HEK293 (cell line): Measurements from ENCODE around the gene TBC1D22A.

Source experiments
- CTCF ChIA-PET: fragments of 350-600 bp; formaldehyde crosslinking; extraction: SDS; loops from one replicate; lab custom pipeline; 2021; ENCODE audit warnings: antibody characterized with exemption; lab: Yijun Ruan, JAX
- POLR2A ChIA-PET: fragments of 300-600 bp; formaldehyde crosslinking; extraction: SDS; loops from one replicate; lab custom pipeline; 2020; ENCODE audit warnings: antibody characterized with exemption, inconsistent platforms; lab: Yijun Ruan, JAX
- H3K27ac ChIP-seq: fragments of 200-500 bp; sonication (Bioruptor generic); 2 replicates; pipeline ENCODE4 v1.5.1; 2014; ENCODE audit warnings: low read depth, low read length, control low read depth, inconsistent platforms; ENCODE audit errors: extremely low read depth
- H3K36me3 ChIP-seq, 2 experiments: fragments of 200-500 bp in 1 of 2; sonication (Bioruptor generic) in 1 of 2; 1 replicate in 1 of 2; 2 replicates in 1 of 2; pipeline ENCODE4 v1.5.1; 2014 to 2017; ENCODE audit warnings: inconsistent platforms in 2 of 2, low read length in 2 of 2; ENCODE audit not compliant: control insufficient read depth in 2 of 2, insufficient read depth in 1 of 2
- H3K4me1 ChIP-seq: fragments of 200-500 bp; sonication (Bioruptor generic); 2 replicates; pipeline ENCODE4 v1.5.1; 2014; ENCODE audit warnings: mild to moderate bottlenecking, low read length, inconsistent platforms; ENCODE audit not compliant: control insufficient read depth, insufficient read depth
- H3K4me3 ChIP-seq: 2 replicates; pipeline ENCODE4 v1.5.1; 2011; ENCODE audit warnings: low read depth, mild to moderate bottlenecking, control low read depth, low read length, moderate library complexity
- H3K9me3 ChIP-seq: fragments of 200-500 bp; sonication (Bioruptor generic); 2 replicates; pipeline ENCODE4 v1.5.1; 2014; ENCODE audit warnings: low read depth, low read length, inconsistent platforms; ENCODE audit not compliant: control insufficient read depth, insufficient read depth
- GLI4 ChIP-seq: fragments of 450-650 bp; formaldehyde crosslinking; IDR thresholded peaks from 2 replicates; pipeline ENCODE4 v1.5.1; 2016; ENCODE audit warnings: missing biosample characterization, missing genetic modification characterization
- KLF1 ChIP-seq: fragments of 450-650 bp; formaldehyde crosslinking; IDR thresholded peaks from 2 replicates; pipeline ENCODE4 v1.5.1; 2016; ENCODE audit warnings: missing biosample characterization, missing genetic modification characterization
- KLF10 ChIP-seq: fragments of 450-650 bp; IDR thresholded peaks from 2 replicates; pipeline ENCODE4 v1.5.1; 2018; ENCODE audit warnings: missing biosample characterization, mild to moderate bottlenecking, missing genetic modification characterization
- KLF7 ChIP-seq: fragments of 450-650 bp; formaldehyde crosslinking; IDR thresholded peaks from 2 replicates; pipeline ENCODE4 v1.5.1; 2016; ENCODE audit warnings: missing biosample characterization, missing genetic modification characterization, borderline replicate concordance
- PRDM10 ChIP-seq: fragments of 450-650 bp; formaldehyde crosslinking; IDR thresholded peaks from 2 replicates; pipeline ENCODE4 v1.5.1; 2016; ENCODE audit warnings: missing biosample characterization, missing genetic modification characterization
- SCRT1 ChIP-seq: fragments of 450-650 bp; formaldehyde crosslinking; IDR thresholded peaks from 2 replicates; pipeline ENCODE4 v1.5.1; 2016; ENCODE audit warnings: missing biosample characterization, missing genetic modification characterization, borderline replicate concordance
- TCF7L2 ChIP-seq: IDR thresholded peaks from 2 replicates; pipeline ENCODE4 v1.6.1; 2011; ENCODE audit warnings: low read depth, mild to moderate bottlenecking, inconsistent platforms, low read length, moderate library complexity, borderline replicate concordance
- ZBTB17 ChIP-seq: fragments of 450-650 bp; formaldehyde crosslinking; IDR thresholded peaks from 2 replicates; pipeline ENCODE4 v1.5.1; 2016; ENCODE audit warnings: missing biosample characterization, missing genetic modification characterization
- ZEB2 ChIP-seq: fragments of 450-650 bp; formaldehyde crosslinking; IDR thresholded peaks from 2 replicates; pipeline ENCODE4 v1.5.1; 2016; ENCODE audit warnings: missing biosample characterization, missing genetic modification characterization
- ZNF24 ChIP-seq: fragments of 450-650 bp; formaldehyde crosslinking; IDR thresholded peaks from 2 replicates; pipeline ENCODE4 v1.5.1; 2016; ENCODE audit warnings: missing biosample characterization, missing genetic modification characterization
- ZNF274 ChIP-seq, 2 experiments: fragments of 200-500 bp in 1 of 2; fragments of 450-650 bp in 1 of 2; sonication (Bioruptor generic) in 1 of 2; formaldehyde crosslinking in 1 of 2; IDR thresholded peaks; 2 replicates each; pipeline versions ENCODE4 v1.5.1 to v1.6.1; 2014 to 2016; ENCODE audit warnings: borderline replicate concordance in 1 of 2, inconsistent platforms in 1 of 2, low read length in 1 of 2, missing biosample characterization in 1 of 2, missing genetic modification characterization in 1 of 2
- ZNF518A ChIP-seq: fragments of 450-650 bp; formaldehyde crosslinking; conservative IDR thresholded peaks from 2 replicates; pipeline ENCODE4 v1.5.1; 2016; ENCODE audit warnings: low read depth, missing biosample characterization, missing genetic modification characterization
- ZNF610 ChIP-seq: fragments of 450-650 bp; formaldehyde crosslinking; IDR thresholded peaks from 2 replicates; pipeline ENCODE4 v1.5.1; 2016; ENCODE audit warnings: missing biosample characterization, missing genetic modification characterization, borderline replicate concordance
- TF ChIP-seq, protein P1 (sequence below): fragments of 450-650 bp; formaldehyde crosslinking; IDR thresholded peaks from 2 replicates; pipeline ENCODE4 v1.5.1; 2017; ENCODE audit warnings: missing biosample characterization, missing genetic modification characterization

The TBC1D22A gene

GRCh38 chr22:46968359-46968740, 205.9 kb downstream of the TBC1D22A start (continued):
- no peak for TF ChIP-seq ZNF274 (IDR thresholded peaks at IDR 0.05; ENCODE audit: low read length)
- TF ChIP-seq ZNF274 (tag by site-specific recombination; IDR thresholded peaks at IDR 0.05; ENCODE audit: borderline replicate concordance) = no peak
- TF ChIP-seq, protein P1, sequence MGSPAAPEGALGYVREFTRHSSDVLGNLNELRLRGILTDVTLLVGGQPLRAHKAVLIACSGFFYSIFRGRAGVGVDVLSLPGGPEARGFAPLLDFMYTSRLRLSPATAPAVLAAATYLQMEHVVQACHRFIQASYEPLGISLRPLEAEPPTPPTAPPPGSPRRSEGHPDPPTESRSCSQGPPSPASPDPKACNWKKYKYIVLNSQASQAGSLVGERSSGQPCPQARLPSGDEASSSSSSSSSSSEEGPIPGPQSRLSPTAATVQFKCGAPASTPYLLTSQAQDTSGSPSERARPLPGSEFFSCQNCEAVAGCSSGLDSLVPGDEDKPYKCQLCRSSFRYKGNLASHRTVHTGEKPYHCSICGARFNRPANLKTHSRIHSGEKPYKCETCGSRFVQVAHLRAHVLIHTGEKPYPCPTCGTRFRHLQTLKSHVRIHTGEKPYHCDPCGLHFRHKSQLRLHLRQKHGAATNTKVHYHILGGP (tag by site-specific recombination) = no peak

DNA sequence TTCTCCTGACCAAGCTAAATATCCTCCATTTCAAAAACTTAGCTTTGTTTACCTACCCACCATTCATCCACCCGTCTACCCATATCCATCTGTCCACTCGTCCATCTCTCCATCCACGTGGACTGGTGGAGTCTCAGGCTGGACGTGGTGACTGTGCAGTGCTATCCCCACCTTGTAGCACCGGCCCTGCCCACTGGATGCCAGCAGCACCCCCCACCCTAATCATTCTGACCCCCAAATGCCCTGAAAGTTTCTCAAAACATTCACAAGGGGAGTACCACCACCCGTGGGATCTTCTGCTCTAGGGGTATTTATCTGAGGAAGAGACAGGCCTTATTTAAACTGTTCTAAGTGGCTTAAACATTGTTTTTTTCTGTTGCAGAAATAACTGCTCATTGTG, 206.4 kb downstream of the TBC1D22A start:
- H3K36me3 ChIP-seq = no peaks in the 10 kb centered on the region
- ChIA-PET CTCF (no interaction called here), POLR2A (no interaction called here)
- no peaks in the 10 kb centered on the region for H3K4me1 ChIP-seq
- no peaks in the 10 kb centered on the region for H3K9me3 ChIP-seq
- TF ChIP-seq GLI4 (tag by site-specific recombination) (no peak), PRDM10 (tag by site-specific recombination) (peak; percentile 26; the same call in 1 of the 2 replicates)
- H3K4me3 ChIP-seq = no peak overlapping the region
- no peak overlapping the region for H3K27ac ChIP-seq

DNA sequence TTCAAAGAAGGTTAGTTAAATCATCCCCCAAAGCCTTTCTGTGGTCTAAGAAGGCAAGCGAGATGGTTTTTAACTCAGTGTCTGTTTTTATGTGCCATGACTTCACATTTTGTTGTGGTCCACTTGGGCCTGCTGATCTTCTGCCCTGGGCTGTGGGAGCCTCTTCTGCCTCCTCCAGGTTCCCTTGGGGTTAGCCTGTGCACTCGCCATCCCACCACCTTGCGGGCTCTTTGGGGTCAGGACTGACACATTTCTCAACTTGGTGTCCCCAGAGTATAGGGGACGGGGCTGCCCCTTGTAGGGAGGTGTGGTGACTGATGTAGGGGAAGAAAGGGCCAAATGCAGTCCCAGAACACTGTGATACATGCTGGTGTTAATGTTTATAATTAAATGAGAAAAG, 207.0 kb downstream of the TBC1D22A start:
- Histone ChIP-seq H3K9me3 (no peaks in the 10 kb centered on the region), H3K4me1 (no peaks in the 10 kb centered on the region), H3K27ac (no peak overlapping the region), H3K36me3 (peaks cover 0 to 4% of the 10 kb centered on the region in 2 experiments; a peak in 1 of 3 replicates), H3K4me3 (no peak overlapping the region)
- POLR2A ChIA-PET = no interaction called here
- no peak for TF ChIP-seq ZNF24 (tag by site-specific recombination)
- no peak for TF ChIP-seq ZNF610 (tag by site-specific recombination)
- TF ChIP-seq ZEB2 (tag by site-specific recombination) = no peak
- no peak for TF ChIP-seq ZBTB17 (tag by site-specific recombination)
- TF ChIP-seq ZNF518A (tag by site-specific recombination) = no peak
- no peak for TF ChIP-seq SCRT1 (tag by site-specific recombination)
- TF ChIP-seq KLF10 = no peak
- TF ChIP-seq KLF7 (tag by site-specific recombination) = no peak
- TF ChIP-seq PRDM10 (tag by site-specific recombination) = no peak
- TF ChIP-seq TCF7L2 = no peak
- no peak for TF ChIP-seq KLF1 (tag by site-specific recombination)
- CTCF ChIA-PET = no interaction called here
